Measurements from ENCODE around the gene MBD3L1. TPM values are rescaled to one million over a fixed set of nuclear protein-coding genes. Genes with fewer than 3 reads are reported as not detected.

MBD3L1 gene
- total and polyA plus RNA-seq, 9 of the 15 experiments (the other 6 are each of a cell fraction or from before 2014, with no cell fraction given) = not detected

GRCh38 chr19:8832132-8833021, at the start of gene MBD3L1, which contains the start of gene ZNF558 (continued):
- TF ChIP-seq ATF4 (CRISPR knock-in tag; IDR thresholded peaks at IDR 0.05) = no peak
- TF ChIP-seq TBL1XR1 (IDR thresholded peaks at IDR 0.05; ENCODE audit: low read length in 2 of 2) = 0 out of 4 replicates have a peak, but pooled peaks of 1 of the 2 experiments have one; percentile 6
- peak; percentile 49 for TF ChIP-seq HMGN3 (IDR thresholded peaks at IDR 0.05; ENCODE audit: borderline replicate concordance, extremely low read depth, insufficient read length, low read depth, low read length)
- no peak for TF ChIP-seq MLX (CRISPR knock-in tag; conservative IDR thresholded peaks at IDR 0.05)
- no peak for TF ChIP-seq IRF1 (CRISPR knock-in tag; IDR thresholded peaks at IDR 0.05; ENCODE audit: borderline replicate concordance)
- 0 out of 2 replicates have a peak, but pooled peaks have one; percentile 31 for TF ChIP-seq ZNF766 (CRISPR knock-in tag; conservative IDR thresholded peaks at IDR 0.05)
- TF ChIP-seq ARHGAP35 (IDR thresholded peaks at IDR 0.05; ENCODE audit: partially characterized antibody) = no peak
- TF ChIP-seq RBBP5 (IDR thresholded peaks at IDR 0.05; ENCODE audit: borderline replicate concordance, insufficient read depth, low read length, poor library complexity, severe bottlenecking) = peak; percentile 87
- TF ChIP-seq ZNF639 (CRISPR knock-in tag; conservative IDR thresholded peaks at IDR 0.05 in 1 of 2, IDR thresholded peaks at IDR 0.05 in 1 of 2) = peak in 1 of 2 experiments; percentile 61; a peak in 1 of 4 replicates
- peak; percentile 66 for TF ChIP-seq CTBP1 (IDR thresholded peaks at IDR 0.05; ENCODE audit: borderline replicate concordance)
- no peak for TF ChIP-seq CCAR2 (IDR thresholded peaks at IDR 0.05; ENCODE audit: low read depth, low read length)
- no peak for TF ChIP-seq LARP7 (IDR thresholded peaks at IDR 0.05)
- no peak for TF ChIP-seq TSC22D4 (tag; IDR thresholded peaks at IDR 0.05)
- no peak for TF ChIP-seq ADNP (tag; IDR thresholded peaks at IDR 0.05)
- TF ChIP-seq RNF219 (CRISPR knock-in tag; IDR thresholded peaks at IDR 0.05) = no peak
- no peak for TF ChIP-seq SMARCB1 (IDR thresholded peaks at IDR 0.05; ENCODE audit: insufficient read length, low read depth)
- no peak for TF ChIP-seq KHSRP (IDR thresholded peaks at IDR 0.05)
- no peak for TF ChIP-seq ZNF197 (CRISPR knock-in tag; IDR thresholded peaks at IDR 0.05; ENCODE audit: low read depth)
- TF ChIP-seq ZNF263 (CRISPR knock-in tag; IDR thresholded peaks at IDR 0.05; ENCODE audit: borderline replicate concordance) = peak; percentile 34; the same call in 1 of the 2 replicates
- TF ChIP-seq ZNF780A (CRISPR knock-in tag; IDR thresholded peaks at IDR 0.05) = no peak
- TF ChIP-seq NBN (IDR thresholded peaks at IDR 0.05; ENCODE audit: low read depth) = no peak
